IPS-NIHi11 (cell line): ENCODE measurements around the gene ING3.
"Not testable (repeated sequence)": the region's sequence is repeated elsewhere in the genome, so short reads cannot be mapped to it uniquely, and the experiment has no call there.

ENCODE experiments used
- DNase-seq: peaks from one replicate; pipeline ENCODE4 v3.0.0; 2012; ENCODE audit warnings: mixed read lengths, low spot score

The ING3 gene

DNA sequence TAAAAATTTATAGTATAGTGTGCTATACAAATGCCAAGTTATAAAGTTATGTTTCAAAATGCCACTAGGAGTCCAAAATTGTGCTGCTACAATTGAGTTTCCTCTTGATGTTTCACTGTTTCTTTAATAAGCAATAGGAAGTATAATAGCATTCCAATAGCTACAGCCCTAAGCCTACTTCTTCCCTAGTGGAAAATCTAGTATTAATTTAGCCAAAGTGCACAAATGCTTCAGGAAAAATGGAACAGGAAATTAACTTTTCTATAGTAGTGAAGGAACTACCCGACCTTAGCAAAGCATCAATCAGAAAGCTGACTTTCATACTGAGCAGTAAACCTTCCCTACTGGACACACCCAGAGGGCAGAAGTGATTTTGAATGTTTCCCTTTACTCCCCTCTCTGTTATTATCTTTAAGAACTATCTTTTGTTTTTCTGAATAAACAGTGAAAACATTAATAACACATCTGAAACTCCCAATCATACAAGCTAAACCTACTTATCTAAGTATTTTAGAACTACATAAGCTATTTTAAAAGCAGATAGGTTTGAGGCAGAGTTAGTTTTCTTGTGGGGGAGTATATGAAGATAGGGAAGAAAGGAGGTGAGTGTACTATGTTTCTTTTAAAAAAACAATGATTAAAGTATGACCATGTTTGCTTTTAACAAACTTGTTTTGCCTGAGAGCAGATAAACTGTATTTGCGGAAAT lies 51.6 kb downstream of the ING3 start:
- DNase-seq, result no peak

DNA sequence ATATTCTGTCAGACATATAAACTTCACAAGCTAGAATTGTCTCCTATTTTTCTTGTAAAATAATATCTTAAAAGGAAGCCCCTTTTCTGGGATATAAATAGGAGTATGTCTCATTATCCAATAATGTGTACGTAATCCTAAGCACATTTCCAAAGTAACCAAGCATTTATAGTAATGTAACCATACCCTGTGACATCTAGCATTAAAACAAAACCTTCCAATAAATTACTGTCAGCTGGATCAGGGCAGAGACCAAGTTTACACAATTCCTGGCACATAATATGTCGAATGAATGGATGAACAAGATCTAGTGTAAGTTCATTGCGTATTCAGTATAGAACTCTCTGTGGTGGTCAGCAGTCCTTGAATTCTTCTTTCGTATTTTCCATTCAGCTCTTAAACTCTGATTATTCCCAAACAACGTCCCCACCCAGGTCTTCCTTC lies 52.2 kb downstream of the ING3 start:
- no peak for DNase-seq

DNA sequence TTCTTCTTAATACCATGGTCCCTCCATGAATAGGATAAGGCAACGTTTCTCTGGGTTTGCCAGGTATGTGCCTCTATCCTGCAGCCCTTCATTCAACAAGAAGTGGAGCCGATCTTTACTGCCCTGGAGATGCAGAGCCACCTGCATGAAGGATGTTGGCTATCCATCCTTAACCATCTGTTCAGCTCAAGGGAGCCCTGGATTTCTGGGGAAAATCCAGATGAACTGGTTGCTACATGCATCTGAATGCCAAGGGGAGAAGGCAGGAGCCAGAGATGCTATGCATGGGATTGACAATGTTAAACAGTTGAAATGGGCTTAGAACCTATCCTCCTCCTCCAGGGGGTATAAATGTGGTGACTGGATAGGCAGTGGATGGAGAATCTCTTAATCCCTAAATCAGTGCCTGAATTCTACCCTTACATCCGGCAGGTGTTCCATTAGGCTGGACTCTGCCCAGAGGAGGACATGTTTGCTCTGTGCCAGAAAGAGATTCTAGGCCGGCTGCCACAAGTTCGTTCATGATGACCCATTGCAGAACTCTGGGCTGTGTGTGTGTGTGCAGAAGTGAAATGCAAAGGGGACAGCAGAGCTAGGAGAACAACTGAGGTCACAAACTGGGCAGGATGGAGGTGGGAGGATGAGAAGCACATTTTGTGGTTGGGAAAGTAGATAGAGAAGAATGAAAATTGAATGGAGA lies 53.6 kb downstream of the ING3 start:
- no peak for DNase-seq

DNA sequence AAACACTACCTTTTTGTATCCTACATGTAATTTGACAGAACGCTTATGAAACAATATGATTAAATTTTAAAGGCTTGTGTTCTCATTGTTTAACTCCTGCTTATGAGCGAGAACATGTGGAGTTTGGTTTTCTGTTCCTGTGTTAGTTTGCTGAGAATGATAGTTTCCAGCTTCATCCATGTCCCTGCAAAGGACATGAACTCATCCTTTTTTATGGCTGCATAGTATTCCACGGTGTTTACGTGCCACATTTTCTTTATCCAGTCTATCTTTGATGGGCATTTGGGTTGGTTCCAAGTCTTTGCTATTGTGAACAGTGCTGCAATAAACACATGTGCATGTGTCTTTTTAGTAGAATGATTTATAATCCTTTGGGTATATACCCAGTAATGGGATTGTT lies 54.5 kb downstream of the ING3 start:
- DNase-seq, result not testable (repeated sequence)

DNA sequence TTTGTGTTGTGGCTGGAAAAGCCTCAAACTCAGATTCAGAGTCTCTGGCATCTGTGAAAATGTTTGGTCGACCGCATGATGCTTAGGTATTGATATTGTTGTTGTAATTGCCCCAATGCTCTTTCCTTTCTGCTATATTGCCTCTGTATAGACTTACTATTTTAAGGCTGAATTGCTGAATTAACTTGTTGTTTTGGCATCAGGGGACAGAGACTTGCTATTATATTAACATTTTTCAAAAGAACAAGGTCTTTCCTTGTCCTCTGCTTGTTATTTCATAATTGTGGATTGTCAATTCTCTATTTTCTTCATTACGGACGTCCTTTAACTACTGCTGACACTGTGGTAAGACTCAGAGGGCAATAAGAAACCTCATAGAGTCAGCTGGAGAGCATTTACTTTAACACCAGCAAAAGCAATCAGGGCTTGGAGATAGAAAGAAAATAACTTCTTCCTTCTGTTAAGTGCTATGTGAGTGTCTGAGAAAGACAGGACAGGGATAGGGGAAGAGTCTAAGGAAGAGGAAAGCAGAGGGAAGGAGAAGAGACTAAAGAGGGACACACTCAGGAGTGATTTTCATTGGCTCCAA lies 55.5 kb downstream of the ING3 start:
- no peak for DNase-seq

DNA sequence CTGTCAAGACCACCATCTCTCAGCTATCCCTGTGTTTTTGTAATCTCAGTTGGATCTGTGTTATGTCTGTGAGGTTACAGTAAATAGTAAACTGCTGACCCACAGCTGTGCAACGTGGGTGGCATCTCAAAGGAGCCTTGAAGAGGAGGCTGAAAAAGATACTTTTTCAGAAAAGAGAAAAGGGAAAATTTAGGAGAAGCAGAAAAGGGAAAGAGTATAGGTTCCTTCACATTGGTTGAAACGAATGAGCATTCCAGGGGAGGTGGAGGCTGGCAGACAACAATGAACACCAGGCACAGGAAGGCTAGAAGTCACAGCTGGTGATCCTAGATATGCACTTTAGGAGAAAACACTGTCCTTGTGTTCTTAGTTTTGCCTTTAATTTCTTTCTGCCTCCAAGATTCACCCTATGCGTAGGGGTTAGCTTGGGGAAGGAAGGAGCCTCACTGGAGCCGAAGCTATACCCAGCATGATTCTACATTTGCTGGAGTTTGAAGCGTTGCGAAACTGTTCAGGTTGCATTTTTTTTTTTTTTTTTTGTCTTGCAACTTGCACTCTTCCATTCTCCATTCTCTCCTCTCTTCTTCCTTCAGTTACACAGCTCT lies 56.2 kb downstream of the ING3 start:
- DNase-seq, result no peak

DNA sequence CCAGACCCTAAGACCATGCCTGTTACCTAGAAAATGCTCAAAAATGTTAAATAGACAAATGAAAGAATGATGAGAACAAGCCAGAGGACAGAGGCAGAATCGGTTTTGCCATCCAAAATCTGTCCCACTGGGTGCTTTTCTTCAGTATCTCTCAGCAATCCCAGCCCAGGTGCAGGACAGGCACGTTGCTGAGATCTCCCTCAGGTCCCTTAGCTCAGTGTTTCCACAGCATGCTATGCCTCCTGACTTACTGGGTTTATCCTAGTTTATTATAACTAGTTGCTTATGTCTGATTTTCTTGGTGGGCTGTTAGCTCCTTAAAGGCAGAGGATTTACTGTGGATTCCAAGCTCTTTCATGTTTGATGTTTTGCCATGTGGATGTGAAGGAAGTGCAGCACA lies 58.2 kb downstream of the ING3 start:
- DNase-seq, result no peak

DNA sequence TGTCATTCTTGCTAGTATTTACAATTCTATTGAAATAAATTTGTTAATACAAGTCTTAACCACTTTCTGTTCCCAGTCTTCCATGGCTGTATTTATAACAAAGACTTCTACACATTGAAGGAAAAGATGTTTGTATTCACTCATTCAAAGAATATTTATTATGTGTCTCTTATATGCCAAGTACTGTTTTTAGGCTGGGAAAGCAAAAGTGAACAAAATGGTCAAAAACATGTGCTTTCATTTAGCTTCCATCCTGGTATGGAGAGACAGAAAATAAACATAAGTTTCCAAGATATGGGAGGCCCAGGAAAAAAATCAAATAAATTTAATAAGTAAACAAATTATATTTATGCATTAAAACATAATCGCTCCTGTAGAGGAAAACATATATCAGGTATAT lies 60.8 kb downstream of the ING3 start:
- no peak for DNase-seq

DNA sequence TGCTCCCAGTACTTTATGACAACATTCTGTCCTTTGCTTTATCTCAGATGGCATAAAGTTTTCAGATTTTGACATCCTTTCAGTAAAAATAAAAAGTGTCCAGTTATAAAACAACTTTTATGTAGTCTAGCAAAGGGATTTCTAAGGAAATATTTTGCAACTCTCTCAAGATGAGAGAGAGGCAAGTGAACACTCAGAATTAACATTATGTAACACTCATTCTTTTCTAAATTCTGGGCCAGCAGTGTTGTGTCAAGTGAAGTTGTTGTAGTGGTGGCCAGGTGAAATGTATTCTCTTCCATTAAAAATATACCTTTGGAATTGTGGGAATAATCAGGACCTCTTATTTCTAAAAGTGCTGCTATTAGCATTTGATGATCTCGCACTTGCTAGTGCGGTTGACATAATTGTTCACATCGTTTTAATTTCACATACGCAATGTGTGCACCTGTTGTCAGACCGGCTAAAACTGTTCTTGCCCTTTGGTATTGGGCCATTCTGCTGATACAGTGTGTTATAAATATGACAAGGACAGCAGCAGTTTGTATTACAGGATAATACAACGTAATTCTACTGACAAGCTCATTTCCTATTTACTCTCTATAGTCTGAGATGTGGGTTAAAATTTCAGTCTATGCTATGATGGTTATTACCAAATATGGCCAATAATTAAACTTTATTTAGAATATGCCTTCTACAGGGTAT lies 61.7 kb downstream of the ING3 start:
- DNase-seq, result no peak

DNA sequence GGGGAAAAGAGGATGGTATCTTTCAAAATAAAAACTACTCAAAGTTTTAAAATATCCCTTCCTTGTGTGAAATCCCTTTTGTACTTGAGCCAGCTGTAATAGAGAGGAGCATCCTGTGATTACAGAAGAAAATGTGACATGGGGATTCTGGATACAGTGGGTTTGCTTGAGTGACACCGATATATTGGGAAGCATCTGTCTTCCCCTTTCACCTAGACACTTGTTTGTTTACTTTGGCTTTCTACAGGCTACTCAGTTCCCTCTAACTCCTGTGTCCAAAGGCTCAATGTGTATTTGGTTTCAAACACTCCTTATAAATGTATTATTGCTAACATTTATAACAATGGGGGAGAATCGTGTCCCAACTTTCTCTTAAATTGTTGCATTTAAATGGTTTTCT lies 62.3 kb downstream of the ING3 start:
- no peak for DNase-seq

DNA sequence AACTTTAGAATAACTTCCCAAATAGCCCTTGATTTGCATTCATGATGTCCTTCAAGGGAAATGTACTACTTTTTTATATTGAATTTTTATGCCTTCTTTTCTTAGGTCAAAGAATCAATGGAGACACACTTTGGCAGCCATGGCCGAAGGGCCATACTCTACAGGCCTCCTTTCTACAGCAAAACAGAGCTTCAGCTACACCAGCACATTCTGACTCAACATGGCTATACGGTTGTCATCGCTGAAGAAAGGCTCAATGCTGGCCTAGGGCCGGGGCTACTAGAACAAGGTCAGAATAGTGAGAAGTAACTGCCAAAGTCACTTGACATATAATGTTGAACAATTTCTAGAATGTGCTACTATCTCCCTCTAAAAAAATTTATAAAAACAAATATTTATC lies 65.0 kb downstream of the ING3 start:
- DNase-seq, result no peak

DNA sequence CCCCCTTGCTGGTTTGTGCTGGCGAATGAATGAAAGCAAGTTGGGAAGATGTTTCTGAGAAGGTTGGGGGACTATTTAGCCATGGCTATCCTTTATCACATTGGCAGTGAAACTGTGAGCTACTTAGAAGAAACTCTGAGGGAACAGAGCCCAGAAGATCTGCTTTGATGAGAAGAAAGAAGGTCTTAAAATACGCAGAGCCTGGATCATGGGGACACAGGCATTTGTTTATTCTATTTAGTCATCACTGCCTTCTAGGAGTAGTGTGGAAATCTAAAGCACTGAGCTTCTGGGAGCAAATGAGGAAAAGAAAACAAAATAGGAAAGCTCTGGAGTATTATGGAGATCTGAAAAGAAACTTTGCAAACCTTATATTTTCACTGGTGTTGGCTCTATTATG lies 66.4 kb downstream of the ING3 start:
- no peak for DNase-seq

DNA sequence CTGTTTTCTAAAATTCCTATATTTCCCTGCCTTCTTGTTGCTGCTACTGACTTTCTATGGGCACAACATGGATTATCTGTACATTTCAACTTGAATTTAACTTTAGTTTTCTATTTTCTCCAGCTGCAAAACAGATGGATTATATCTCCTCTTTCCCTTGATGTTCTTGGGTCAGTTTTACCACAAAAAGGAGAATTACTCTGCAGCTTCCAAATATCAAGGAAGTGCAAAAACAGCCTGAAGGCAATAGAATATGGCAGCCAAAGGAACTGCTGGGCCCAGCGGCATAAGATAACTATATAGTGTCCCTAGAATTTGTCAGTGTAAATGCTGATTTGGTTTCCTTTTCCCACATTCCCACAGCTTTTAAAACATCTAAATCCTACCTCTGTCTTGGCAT lies 67.0 kb downstream of the ING3 start:
- no peak for DNase-seq

DNA sequence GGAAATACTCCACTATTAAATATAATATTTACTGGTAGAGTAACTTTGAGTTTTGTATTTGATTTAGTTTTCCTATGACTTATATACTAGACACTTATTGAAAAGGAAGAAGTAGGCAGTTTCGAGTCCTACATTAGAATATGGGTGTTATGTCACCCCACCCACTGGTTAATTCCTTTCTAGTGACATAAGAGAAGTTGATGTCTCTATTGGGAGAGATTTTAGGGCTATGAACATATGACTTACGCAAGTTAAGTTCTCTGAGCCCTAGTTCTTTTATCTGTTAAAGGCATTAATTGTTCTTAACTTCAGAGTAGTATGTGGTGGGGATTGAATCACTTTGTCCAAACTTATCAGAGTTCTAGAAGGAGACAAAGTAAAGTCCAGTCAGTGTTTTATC lies 68.4 kb downstream of the ING3 start:
- no peak for DNase-seq

DNA sequence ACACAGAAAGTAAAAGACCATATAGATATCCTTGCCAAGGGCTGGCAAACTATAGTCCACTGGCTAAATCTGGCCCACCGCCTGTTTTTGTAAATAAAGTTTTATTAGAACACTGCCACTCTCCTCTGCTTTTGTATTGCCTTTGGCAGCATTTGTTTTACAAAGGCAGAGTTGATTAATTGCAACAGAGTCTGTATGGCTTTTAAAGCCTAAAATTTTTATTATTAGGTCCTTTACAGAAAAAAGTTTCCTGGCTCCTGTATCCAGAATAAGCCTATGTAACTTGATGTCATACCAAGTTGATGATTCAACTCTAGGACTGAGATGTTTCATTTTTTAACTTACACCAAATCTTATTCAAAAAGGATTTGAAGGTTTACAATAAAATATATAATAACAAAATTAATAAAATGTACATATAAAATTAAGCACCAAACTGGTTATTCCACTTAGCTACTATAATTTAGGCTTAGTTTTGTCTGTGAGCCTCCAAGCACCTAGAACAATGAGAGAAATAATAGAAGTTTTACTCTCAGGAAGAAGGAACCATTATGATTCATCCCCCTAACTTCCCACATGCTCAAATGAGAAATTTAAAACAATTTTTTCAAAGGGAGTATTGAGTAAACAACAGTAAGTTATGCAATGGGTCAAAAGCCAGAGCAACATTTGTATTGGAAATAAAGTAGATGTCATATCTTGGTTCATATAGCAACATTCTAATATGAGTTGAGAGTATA lies 69.8 kb downstream of the ING3 start:
- DNase-seq, result no peak

DNA sequence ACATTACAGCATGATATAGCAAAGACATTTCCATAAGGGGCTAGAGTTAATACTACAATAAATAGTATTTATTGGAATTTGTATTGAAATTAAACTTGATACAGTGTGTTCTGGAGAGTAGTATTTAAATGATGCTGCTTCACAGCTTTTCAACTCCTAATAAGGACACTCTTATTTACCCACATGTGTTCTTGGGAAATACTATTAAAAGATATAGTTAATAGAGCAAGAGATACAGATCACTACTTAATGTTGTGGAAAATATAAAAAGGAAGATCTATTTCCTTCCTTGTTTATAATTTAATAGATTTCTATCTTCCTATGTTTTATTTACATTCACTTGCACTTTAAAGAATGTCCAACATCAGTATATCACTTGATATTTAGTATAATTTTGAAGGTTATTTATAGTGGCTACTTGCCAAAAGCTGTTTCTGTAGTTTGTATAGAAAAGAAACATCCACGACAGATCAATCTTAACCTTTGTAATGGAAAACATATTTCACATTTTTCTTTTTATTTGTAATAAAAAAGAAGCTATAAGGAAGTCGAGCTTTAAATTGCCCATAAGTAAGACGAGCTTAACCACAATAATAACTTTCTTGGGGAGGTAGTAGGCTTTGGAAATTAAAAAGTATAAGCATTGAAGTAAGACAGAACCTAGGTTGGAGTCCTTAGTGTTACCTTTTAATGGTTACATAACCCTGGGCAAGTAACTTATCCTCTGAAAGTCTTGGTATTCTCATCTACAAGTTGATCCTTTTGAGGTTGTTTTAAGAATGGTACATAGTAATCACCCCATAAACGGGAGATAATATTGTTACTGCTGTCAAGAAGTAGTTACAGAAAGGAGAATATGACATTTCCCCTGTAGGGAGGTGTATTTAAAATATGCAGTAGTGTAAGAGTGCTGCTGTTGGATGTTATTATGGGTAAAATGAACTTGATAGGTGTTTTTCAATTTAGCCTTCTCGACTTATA lies 70.7 kb downstream of the ING3 start:
- no peak for DNase-seq

DNA sequence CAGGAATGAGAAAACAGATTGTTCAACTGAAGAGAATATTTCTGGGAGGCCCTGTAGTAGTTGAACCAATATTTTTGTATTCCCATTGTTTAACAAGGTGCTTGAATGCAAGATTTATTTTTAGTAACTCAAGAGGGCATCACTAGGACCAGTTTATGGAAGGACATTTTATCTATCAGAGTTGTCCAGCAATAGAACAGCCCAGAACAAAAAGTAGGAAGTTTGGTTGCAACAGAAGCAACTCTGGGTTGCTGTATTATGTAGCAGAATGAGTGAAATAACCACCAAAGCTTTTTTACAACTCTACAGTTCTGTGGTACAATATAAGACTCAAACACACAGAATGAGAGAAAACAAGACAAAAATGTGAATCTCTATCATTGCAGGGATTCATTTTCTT lies 72.6 kb downstream of the ING3 start:
- DNase-seq, result no peak

DNA sequence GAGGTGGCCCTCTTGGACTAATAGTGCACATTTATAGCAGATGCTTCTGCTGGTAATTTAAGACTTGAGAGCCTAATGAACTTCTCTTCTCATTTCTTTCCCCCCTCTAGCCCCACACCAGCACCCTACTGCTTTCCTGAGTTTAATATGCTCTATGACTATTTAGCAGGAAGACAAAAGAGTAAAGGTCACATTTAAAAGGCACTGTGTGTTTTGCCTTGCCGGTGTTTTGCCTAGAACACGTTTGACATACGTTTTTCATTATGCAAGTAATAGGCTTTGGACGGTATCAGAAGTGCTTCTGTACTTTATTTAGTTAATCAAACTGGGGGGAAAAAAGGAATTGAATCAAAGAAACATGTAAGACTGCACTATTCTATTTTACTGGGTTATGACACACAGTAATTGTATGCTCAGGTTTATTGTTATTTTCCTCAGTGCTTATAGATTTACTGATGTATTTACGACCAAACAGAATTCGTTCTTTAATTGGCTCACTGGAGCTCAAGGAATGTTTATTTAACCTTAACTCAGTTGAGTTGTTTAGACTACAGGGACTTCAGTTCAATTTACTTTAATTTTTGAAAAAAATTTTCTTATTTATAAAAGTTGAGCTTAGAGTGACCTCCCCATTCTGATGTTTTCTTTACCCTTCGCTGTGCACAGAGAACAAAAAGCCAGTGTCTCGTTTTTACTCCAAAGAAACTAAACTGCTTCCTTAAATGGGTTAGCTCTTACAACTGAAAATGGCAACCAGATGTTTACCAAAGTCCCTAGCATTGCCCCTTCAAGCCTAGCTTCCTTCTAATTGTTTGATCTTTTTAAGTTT lies 73.3 kb downstream of the ING3 start:
- DNase-seq, result no peak

DNA sequence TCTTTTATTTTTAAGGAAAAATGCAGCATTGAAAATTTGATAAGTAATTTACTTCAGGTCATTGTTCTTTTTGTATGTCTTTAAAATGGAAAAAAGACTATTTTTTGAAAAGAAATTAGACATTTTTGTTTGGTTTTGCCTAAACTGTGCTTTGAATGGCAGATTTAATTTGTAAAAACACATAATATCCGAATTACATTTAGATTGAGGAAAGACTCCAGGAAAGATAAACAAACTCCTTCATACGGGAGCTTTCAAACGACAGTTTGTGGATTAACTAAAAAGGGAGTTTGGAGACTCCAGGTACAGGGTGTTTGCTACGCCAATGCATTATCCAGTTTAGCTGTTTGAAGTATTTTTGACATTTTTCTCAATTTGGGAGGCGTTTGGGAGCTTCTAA lies 74.0 kb downstream of the ING3 start:
- DNase-seq, result no peak

DNA sequence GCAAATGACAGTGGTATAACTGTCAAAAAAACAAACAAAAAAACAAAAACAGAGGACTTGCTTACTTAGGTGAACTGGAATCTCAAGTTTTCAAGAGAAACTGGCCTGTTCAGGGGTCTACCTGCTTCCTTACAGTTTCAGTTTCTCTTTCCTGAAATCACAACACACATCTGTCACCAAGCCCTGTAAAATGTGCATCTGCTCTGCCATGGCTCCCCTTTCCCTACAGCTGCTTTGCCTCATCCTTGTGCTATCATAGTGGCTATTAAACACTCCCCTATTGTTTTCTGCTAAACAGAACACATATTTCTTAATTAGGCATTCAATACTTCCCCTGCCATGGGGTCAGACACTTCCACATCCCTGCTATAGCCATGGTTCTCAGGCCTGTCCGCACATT lies 75.6 kb downstream of the ING3 start:
- DNase-seq, result no peak
